ENCODE measurements around the gene SSUH2.

The SSUH2 gene

GRCh38 chr3:8571256-8571655 lies 73.3 kb downstream of the SSUH2 start (continued):
- TF ChIP-seq ZNF707 (tag by site-specific recombination; IDR thresholded peaks at IDR 0.05) (no peak), SP7 (tag by site-specific recombination; IDR thresholded peaks at IDR 0.05) (no peak), KLF17 (tag by site-specific recombination; IDR thresholded peaks at IDR 0.05) (no peak), HOXD13 (CRISPR knock-in tag; IDR thresholded peaks at IDR 0.05; ENCODE audit: borderline replicate concordance) (no peak), HOXC10 (CRISPR knock-in tag; IDR thresholded peaks at IDR 0.05) (no peak), ZNF626 (tag by site-specific recombination; IDR thresholded peaks at IDR 0.05) (no peak)

Data from HEK293 (cell line).